ENCODE results near the gene STUB1. TPM values are rescaled to one million over a fixed set of nuclear protein-coding genes. Genes with fewer than 3 reads are reported as not detected.

The STUB1 gene
- total and polyA plus RNA-seq, 2 experiments from 2014 or later: 91.7 to 108 TPM

DNA sequence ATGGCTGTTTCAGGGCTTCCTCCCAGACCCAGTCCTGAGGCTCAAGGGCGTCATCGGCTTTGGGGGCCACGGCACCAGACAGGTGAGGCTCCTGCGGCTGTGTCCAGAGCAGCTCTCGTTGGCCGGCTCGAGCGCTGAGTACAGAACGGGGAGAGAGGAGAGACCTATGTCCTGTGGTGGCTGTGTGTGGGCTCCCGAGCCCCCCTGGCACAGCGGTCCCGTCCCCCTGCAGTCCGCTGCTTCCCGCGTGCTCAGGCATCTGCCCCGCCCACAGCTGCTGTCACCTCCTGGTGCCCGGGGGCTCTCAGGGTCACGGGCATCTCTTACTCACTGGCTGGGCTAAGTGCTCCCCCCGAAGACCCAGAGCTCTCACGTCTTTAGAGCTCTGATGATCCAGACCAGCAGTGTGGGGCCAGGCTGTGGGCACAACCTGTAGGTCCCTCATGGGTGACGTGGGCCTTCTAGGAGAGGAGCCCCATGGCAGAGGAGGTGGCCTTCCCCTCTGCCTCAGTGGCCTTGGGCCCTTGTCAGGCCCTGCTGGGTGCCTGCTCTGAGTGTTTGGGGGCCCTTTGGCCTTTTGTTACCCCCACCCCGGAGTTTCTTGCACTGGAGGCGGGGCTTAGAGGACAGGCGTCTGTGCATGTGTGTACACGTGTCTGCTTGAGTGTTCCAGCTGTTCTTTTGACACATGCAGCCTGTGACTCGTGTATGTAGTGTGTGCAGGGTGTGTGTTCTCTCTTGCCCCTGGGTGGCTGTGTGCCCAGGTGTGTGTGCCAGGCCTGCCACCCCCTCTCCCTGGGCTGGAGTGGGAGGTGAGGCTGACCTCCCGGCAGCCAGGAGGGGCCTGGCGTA is 27.5 kb upstream of the STUB1 start:
- Mint-ChIP-seq H3K27me3 (ENCODE audit: insufficient read depth, low read depth, poor library complexity) (peaks cover 5% of the 10 kb centered on the region), H3K4me1 (no peaks in the 10 kb centered on the region), H3K4me3 (no peak overlapping the region), H3K36me3 (ENCODE audit: low read depth) (no peaks in the 10 kb centered on the region; the same call in 2 of the 3 replicates), H3K9me3 (no peaks in the 10 kb centered on the region), H3K27ac (no peak overlapping the region)
- no peak for ATAC-seq
- peaks cover 11% of the 10 kb centered on the region; the same call in 1 of the 2 replicates for H3F3A ChIP-seq (replicated peaks; ENCODE audit: low read depth)
- H4K20me1 ChIP-seq (replicated peaks; ENCODE audit: insufficient read depth): no peaks in the 10 kb centered on the region
- no peak overlapping the region for H3K4me2 ChIP-seq
- no peaks in the 10 kb centered on the region; the same call in 1 of the 2 replicates for H3K4me1 ChIP-seq (ENCODE audit: insufficient read depth)
- H3K9me2 ChIP-seq (ENCODE audit: insufficient read depth): no peaks in the 10 kb centered on the region
- no peak overlapping the region for H2AFZ ChIP-seq
- TF ChIP-seq, protein P1, sequence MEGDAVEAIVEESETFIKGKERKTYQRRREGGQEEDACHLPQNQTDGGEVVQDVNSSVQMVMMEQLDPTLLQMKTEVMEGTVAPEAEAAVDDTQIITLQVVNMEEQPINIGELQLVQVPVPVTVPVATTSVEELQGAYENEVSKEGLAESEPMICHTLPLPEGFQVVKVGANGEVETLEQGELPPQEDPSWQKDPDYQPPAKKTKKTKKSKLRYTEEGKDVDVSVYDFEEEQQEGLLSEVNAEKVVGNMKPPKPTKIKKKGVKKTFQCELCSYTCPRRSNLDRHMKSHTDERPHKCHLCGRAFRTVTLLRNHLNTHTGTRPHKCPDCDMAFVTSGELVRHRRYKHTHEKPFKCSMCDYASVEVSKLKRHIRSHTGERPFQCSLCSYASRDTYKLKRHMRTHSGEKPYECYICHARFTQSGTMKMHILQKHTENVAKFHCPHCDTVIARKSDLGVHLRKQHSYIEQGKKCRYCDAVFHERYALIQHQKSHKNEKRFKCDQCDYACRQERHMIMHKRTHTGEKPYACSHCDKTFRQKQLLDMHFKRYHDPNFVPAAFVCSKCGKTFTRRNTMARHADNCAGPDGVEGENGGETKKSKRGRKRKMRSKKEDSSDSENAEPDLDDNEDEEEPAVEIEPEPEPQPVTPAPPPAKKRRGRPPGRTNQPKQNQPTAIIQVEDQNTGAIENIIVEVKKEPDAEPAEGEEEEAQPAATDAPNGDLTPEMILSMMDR (conservative IDR thresholded peaks at IDR 0.05; ENCODE audit: low read depth in 2 of 2): no peak
- TF ChIP-seq STAT1 (IDR thresholded peaks at IDR 0.05; ENCODE audit: unreplicated experiment): no peak
- no peak for TF ChIP-seq EZH2 (IDR thresholded peaks at IDR 0.05; ENCODE audit: low read depth, unreplicated experiment)
- TF ChIP-seq, protein P2, sequence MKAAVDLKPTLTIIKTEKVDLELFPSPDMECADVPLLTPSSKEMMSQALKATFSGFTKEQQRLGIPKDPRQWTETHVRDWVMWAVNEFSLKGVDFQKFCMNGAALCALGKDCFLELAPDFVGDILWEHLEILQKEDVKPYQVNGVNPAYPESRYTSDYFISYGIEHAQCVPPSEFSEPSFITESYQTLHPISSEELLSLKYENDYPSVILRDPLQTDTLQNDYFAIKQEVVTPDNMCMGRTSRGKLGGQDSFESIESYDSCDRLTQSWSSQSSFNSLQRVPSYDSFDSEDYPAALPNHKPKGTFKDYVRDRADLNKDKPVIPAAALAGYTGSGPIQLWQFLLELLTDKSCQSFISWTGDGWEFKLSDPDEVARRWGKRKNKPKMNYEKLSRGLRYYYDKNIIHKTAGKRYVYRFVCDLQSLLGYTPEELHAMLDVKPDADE (IDR thresholded peaks at IDR 0.05): no peak
- no peak for TF ChIP-seq JUNB (IDR thresholded peaks at IDR 0.05; ENCODE audit: unreplicated experiment)
- TF ChIP-seq ZNF114 (CRISPR knock-in tag; IDR thresholded peaks at IDR 0.05): no peak
- TF ChIP-seq POLR2AphosphoS5 (IDR thresholded peaks at IDR 0.05; ENCODE audit: low read depth): no peak
- no peak overlapping the region for H3K27ac ChIP-seq (ENCODE audit: low read depth)
- H3K36me3 ChIP-seq (ENCODE audit: insufficient read depth): no peaks in the 10 kb centered on the region
- H3K27me3 ChIP-seq (ENCODE audit: insufficient read depth): no peaks in the 10 kb centered on the region
- no peak for DNase-seq (ENCODE audit: low spot score)
- no peaks in the 10 kb centered on the region for H3K79me2 ChIP-seq (replicated peaks; ENCODE audit: insufficient read depth)
- no peak overlapping the region for H3K4me3 ChIP-seq

DNA sequence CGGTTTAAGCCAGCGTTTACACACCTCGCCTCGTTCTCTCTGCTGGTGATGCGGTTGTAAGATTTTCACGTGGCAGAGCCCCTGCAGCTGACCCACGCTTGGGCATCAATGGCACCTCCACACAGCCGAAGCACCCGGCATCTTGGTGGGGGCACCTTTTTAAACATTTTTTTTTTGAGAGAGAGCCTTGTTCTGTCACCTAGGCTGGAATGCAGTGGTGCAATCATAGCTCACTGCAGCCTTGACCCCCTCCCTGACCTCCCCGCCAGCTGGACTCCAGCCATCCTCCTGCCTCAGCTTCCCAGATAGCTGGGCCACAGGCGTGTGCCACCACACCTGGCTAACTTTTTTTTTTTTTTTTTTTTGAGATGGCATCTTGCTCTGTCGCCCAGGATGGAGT is 26.2 kb upstream of the STUB1 start:
- Mint-ChIP-seq H3K4me1 (no peaks in the 10 kb centered on the region), H3K27me3 (ENCODE audit: insufficient read depth, low read depth, poor library complexity) (peaks cover 2% of the 10 kb centered on the region), H3K9me3 (no peaks in the 10 kb centered on the region), H3K27ac (no peak overlapping the region), H3K36me3 (ENCODE audit: low read depth) (no peaks in the 10 kb centered on the region; the same call in 2 of the 3 replicates), H3K4me3 (no peak overlapping the region)
- no peaks in the 10 kb centered on the region for H3K9me2 ChIP-seq (ENCODE audit: insufficient read depth)
- H3K36me3 ChIP-seq (ENCODE audit: insufficient read depth): no peaks in the 10 kb centered on the region
- H3K27me3 ChIP-seq (ENCODE audit: insufficient read depth): no peaks in the 10 kb centered on the region
- no peaks in the 10 kb centered on the region; the same call in 1 of the 2 replicates for H3K4me1 ChIP-seq (ENCODE audit: insufficient read depth)
- DNase-seq (ENCODE audit: low spot score) (no peak), ATAC-seq (no peak)
- no peak overlapping the region for H3K27ac ChIP-seq (ENCODE audit: low read depth)
- no peak overlapping the region for H3K4me3 ChIP-seq
- 0 out of 2 replicates have a peak, but pooled peaks cover 2% of the 10 kb centered on the region for H3F3A ChIP-seq (replicated peaks; ENCODE audit: low read depth)
- no peak overlapping the region for H2AFZ ChIP-seq
- H3K79me2 ChIP-seq (replicated peaks; ENCODE audit: insufficient read depth): no peaks in the 10 kb centered on the region
- H4K20me1 ChIP-seq (replicated peaks; ENCODE audit: insufficient read depth): no peaks in the 10 kb centered on the region
- no peak overlapping the region for H3K4me2 ChIP-seq
- TF ChIP-seq, protein P2 (IDR thresholded peaks at IDR 0.05): no peak
- TF ChIP-seq NANOG (IDR thresholded peaks at IDR 0.05; ENCODE audit: borderline replicate concordance): no peak
- no peak for TF ChIP-seq EZH2phosphoT487 (IDR thresholded peaks at IDR 0.05; ENCODE audit: unreplicated experiment)
- TF ChIP-seq, protein P1 (conservative IDR thresholded peaks at IDR 0.05; ENCODE audit: low read depth in 2 of 2): no peak
- no peak for TF ChIP-seq JUNB (IDR thresholded peaks at IDR 0.05; ENCODE audit: unreplicated experiment)
- TF ChIP-seq, protein P3, sequence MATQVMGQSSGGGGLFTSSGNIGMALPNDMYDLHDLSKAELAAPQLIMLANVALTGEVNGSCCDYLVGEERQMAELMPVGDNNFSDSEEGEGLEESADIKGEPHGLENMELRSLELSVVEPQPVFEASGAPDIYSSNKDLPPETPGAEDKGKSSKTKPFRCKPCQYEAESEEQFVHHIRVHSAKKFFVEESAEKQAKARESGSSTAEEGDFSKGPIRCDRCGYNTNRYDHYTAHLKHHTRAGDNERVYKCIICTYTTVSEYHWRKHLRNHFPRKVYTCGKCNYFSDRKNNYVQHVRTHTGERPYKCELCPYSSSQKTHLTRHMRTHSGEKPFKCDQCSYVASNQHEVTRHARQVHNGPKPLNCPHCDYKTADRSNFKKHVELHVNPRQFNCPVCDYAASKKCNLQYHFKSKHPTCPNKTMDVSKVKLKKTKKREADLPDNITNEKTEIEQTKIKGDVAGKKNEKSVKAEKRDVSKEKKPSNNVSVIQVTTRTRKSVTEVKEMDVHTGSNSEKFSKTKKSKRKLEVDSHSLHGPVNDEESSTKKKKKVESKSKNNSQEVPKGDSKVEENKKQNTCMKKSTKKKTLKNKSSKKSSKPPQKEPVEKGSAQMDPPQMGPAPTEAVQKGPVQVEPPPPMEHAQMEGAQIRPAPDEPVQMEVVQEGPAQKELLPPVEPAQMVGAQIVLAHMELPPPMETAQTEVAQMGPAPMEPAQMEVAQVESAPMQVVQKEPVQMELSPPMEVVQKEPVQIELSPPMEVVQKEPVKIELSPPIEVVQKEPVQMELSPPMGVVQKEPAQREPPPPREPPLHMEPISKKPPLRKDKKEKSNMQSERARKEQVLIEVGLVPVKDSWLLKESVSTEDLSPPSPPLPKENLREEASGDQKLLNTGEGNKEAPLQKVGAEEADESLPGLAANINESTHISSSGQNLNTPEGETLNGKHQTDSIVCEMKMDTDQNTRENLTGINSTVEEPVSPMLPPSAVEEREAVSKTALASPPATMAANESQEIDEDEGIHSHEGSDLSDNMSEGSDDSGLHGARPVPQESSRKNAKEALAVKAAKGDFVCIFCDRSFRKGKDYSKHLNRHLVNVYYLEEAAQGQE (IDR thresholded peaks at IDR 0.05; ENCODE audit: unreplicated experiment): no peak
- TF ChIP-seq EZH2 (IDR thresholded peaks at IDR 0.05; ENCODE audit: low read depth, unreplicated experiment): no peak
- TF ChIP-seq CREB1 (CRISPR knock-in tag; IDR thresholded peaks at IDR 0.05; ENCODE audit: low read depth): no peak

Data from GM23338 (cell line).